Loucy (cell line): ENCODE measurements around the gene BTF3L4.

Experiments
- EZH2phosphoT487 ChIP-seq: fragments of 200-600 bp; IDR thresholded peaks from 2 replicates; pipeline ENCODE4 v1.6.1; 2018; ENCODE audit warnings: antibody characterized with exemption, mild to moderate bottlenecking, moderate library complexity, borderline replicate concordance
- TF ChIP-seq, protein P1 (sequence below): fragments of 200-600 bp; sonication (generic); conservative IDR thresholded peaks from 2 replicates; pipeline ENCODE4 v1.5.1; 2014; ENCODE audit warnings: mild to moderate bottlenecking, antibody characterized with exemption, low read length

DNA sequence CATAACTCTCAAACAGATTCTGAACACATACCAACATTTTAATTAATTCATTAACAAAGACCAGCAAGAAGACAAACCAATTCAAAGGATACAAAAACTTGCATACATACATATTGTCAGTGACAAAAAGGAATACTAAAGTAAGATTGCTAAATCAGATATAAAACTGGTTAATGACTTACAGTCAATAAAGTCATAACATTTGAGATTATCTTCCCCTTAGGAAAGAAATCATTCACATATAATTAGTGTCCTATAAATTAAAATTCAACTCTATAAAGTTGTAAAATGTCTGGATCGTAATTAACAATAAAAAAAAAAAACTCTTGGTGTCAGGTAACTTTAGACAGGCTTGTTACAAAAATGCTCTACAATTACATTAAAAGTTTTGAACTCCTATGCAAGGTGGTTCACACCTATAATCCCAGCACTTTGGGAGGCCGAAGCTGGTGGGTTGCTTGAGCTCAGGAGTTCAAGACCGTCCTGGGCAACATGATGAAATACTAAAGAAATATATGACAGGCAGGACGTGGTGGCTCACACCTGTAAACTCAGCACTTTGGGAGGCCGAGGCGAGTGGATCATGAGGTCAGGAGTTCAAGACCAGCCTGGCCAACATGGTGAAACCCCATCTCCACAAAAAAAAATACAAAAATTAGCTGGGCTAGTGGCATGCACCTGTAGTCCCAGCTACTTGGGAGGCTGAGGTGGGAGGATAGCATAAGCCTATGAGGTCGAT, 47.9 kb upstream of the BTF3L4 start:
- TF ChIP-seq, protein P1, sequence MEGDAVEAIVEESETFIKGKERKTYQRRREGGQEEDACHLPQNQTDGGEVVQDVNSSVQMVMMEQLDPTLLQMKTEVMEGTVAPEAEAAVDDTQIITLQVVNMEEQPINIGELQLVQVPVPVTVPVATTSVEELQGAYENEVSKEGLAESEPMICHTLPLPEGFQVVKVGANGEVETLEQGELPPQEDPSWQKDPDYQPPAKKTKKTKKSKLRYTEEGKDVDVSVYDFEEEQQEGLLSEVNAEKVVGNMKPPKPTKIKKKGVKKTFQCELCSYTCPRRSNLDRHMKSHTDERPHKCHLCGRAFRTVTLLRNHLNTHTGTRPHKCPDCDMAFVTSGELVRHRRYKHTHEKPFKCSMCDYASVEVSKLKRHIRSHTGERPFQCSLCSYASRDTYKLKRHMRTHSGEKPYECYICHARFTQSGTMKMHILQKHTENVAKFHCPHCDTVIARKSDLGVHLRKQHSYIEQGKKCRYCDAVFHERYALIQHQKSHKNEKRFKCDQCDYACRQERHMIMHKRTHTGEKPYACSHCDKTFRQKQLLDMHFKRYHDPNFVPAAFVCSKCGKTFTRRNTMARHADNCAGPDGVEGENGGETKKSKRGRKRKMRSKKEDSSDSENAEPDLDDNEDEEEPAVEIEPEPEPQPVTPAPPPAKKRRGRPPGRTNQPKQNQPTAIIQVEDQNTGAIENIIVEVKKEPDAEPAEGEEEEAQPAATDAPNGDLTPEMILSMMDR, result no peak
- no peak for TF ChIP-seq EZH2phosphoT487
